Skeletal muscle satellite cell (primary cell): ENCODE measurements around the gene PKDREJ.

Experiments used
- H3K27me3 ChIP-seq: 2 replicates; pipeline ENCODE4 v1.7.0; 2013; ENCODE audit warnings: low read length; ENCODE audit not compliant: control insufficient read depth, insufficient read depth
- H3K36me3 ChIP-seq: 2 replicates; pipeline ENCODE4 v1.7.0; 2013; ENCODE audit warnings: mild to moderate bottlenecking, control low read depth, low read length; ENCODE audit not compliant: insufficient read depth
- H3K4me1 ChIP-seq: 2 replicates; pipeline ENCODE4 v1.7.0; 2013; ENCODE audit warnings: low read length; ENCODE audit not compliant: control insufficient read depth, insufficient read depth
- H3K4me2 ChIP-seq: 2 replicates; pipeline ENCODE4 v1.7.0; 2013; ENCODE audit warnings: mild to moderate bottlenecking, low read length
- H3K4me3 ChIP-seq: 2 replicates; pipeline ENCODE4 v1.7.0; 2013; ENCODE audit warnings: low read length
- H3K9ac ChIP-seq: 2 replicates; pipeline ENCODE4 v1.7.0; 2013; ENCODE audit warnings: mild to moderate bottlenecking, low read depth, low read length, moderate library complexity
- H3K9me3 ChIP-seq: replicated peaks from 2 replicates; pipeline ENCODE4 v1.7.0; 2013; ENCODE audit warnings: mild to moderate bottlenecking, control low read depth, low read length

The PKDREJ gene

GRCh38 chr22:46296257-46297150, 33.4 kb upstream of the PKDREJ start, which contains the start of gene GTSE1:
Gene GTSE1 (plus strand): TSS chr22:46296870. CDS start chr22:46297401, 531 bp downstream.
- Histone ChIP-seq H3K9me3 (no peaks in the 10 kb centered on the region), H3K36me3 (peaks cover 14% of the 10 kb centered on the region), H3K27me3 (no peaks in the 10 kb centered on the region), H3K4me3 (peak within 1 kb of the TSS; percentile 82), H3K4me2 (peak within 1 kb of the TSS; percentile 99), H3K9ac (peak within 1 kb of the TSS; percentile 86), H3K4me1 (peaks cover 10% of the 10 kb centered on the region)

GRCh38 chr22:46295277-46295971, 32.3 kb upstream of the PKDREJ start:
- peak overlapping the region; percentile 82 for H3K4me3 ChIP-seq
- no peaks in the 10 kb centered on the region for H3K27me3 ChIP-seq
- H3K4me1 ChIP-seq: peaks cover 10% of the 10 kb centered on the region
- peak overlapping the region; percentile 86 for H3K9ac ChIP-seq
- peak overlapping the region; percentile 99 for H3K4me2 ChIP-seq
- no peaks in the 10 kb centered on the region for H3K9me3 ChIP-seq
- H3K36me3 ChIP-seq: peaks cover 16% of the 10 kb centered on the region

DNA sequence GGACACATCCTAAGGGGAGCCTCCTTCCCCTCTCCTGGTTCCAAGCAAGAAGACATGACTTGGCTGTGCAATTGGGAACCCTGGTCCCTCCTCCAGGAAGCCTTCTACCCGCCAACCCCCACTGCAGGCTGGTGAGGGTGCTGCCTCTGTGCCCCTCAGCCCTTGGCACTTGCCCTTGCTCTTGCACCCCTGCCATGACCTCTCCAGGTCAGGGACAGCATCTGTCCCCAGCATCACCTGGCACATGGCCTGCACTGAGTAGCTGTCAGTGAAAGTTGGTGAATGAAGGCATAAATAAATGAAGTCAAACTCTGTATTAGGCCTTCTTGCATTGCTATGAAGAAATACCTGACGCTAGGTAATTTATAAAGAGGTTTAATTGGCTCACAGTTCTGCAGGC, 31.6 kb upstream of the PKDREJ start:
- Histone ChIP-seq H3K36me3 (peaks cover 16% of the 10 kb centered on the region), H3K9ac (no peak overlapping the region), H3K4me2 (no peak overlapping the region), H3K4me1 (peaks cover 10% of the 10 kb centered on the region), H3K4me3 (no peak overlapping the region), H3K9me3 (no peaks in the 10 kb centered on the region), H3K27me3 (no peaks in the 10 kb centered on the region)

GRCh38 chr22:46293577-46294260, 30.6 kb upstream of the PKDREJ start:
- Histone ChIP-seq H3K4me2 (no peak overlapping the region), H3K27me3 (no peaks in the 10 kb centered on the region), H3K4me3 (no peak overlapping the region), H3K9ac (no peak overlapping the region), H3K4me1 (peaks cover 10% of the 10 kb centered on the region), H3K9me3 (no peaks in the 10 kb centered on the region), H3K36me3 (peaks cover 21% of the 10 kb centered on the region)

DNA sequence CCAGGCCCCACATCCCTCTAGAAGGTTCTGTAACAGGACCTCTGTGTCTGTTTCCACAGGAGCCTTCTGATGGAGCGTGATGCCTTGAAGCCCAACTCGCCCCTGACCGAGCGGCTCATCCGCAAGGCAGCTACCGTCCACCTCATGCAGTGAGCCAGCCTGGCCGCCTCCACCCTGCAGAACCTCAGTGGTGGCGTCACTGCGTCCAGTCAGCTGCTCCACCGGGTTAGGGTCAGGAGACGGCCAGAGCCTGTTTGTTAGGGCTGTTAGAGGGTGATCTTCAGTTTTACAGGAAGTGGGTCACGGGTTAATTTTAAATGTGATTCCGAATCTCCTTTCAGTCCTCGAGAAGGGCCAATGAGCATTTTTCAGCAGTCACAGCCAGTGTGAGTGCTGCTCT, 29.6 kb upstream of the PKDREJ start:
- Histone ChIP-seq H3K4me2 (no peak overlapping the region), H3K4me3 (no peak overlapping the region), H3K9me3 (no peaks in the 10 kb centered on the region), H3K9ac (no peak overlapping the region), H3K4me1 (peaks cover 10% of the 10 kb centered on the region), H3K36me3 (peaks cover 23% of the 10 kb centered on the region), H3K27me3 (no peaks in the 10 kb centered on the region)

- H3K9ac ChIP-seq: no peak overlapping the region
- peaks cover 10% of the 10 kb centered on the region for H3K4me1 ChIP-seq
- H3K4me3 ChIP-seq: no peak overlapping the region
- H3K36me3 ChIP-seq: peaks cover 24% of the 10 kb centered on the region
- H3K27me3 ChIP-seq: no peaks in the 10 kb centered on the region
- no peak overlapping the region for H3K4me2 ChIP-seq
- no peaks in the 10 kb centered on the region for H3K9me3 ChIP-seq
These were observed 29.0 kb upstream of the PKDREJ start for GRCh38 chr22:46292173-46292572.

DNA sequence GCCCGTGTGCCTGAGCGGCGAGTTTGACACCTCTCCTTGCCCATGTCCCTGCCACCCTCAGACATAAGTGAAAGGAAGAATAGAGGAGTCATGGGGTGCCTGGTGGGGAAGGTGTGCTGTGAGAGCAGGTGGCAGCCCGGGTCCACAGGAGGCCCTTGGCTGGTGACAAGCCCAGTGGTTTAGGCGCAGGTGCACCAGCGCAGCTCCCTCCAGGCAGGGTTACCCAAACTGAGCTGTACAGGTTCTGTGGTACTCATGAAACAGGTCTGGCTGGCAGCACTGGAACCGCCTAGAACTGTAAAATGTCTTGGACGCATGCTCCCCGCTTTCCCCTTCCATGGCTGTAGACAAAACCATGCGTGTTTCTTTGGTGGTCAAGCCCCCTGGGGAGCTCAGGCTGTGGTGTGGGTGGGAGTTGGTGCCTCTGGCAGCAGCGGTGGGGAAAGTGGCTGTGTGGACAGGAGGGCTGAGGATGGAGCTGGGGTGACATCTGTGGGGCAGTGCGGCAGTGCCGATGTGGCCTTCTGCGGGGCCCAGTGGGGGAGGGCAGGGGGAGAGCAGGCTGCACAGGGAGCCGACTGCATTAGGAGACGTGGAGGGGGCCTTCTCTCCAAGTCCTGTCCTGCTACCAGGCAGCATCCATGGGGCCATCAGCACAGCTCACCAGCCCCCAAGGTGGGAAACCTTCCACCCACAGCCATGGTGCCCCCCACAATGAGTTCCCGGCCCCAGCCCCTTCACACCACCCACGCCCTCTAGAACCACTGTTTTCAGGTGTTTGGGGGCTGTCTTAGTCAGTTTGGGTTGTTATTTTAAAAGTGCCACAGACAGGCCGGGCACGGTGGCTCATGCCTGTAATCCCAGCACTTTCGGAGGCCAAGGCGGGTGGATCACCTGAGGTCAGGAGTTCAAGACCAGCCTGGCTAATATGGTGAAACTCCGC, 28.0 kb upstream of the PKDREJ start:
- Histone ChIP-seq H3K36me3 (peaks cover 31% of the 10 kb centered on the region), H3K9ac (no peak overlapping the region), H3K4me1 (peaks cover 6% of the 10 kb centered on the region), H3K4me3 (no peak overlapping the region), H3K4me2 (no peak overlapping the region), H3K9me3 (no peaks in the 10 kb centered on the region), H3K27me3 (no peaks in the 10 kb centered on the region)

DNA sequence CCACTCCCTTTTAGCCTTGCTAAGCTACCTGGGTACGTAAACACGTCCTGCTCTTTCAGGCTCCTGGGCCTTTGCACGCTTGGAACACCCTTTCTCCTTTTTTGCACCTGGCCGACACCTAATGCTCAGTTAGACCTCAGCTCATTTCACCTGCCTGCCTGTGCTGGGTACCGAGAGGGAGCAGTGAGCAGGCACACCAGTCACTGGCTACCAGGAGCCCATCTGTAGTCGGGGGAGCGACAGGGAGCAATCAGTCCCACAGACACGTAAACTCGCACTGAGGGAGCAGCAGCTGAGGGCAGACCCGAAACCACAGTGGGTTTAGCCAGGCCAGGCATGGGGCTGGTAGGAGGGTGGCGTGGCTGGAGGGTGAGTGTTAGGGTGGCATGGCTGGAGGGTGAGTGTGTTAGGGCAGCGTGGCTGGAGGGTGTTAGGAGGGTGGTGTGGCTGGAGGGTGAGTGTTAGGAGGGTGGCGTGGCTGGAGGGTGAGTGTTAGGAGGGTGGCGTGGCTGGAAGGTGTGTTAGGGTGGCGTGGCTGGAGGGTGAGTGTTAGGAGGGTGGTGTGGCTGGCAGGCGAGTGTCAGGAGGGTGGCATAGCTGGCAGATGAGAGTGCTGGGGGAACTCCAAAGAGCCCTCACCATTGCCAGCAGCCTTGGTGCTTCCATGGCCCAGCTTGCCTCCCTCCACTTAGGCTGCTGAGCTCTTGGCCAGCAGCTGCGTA, 27.1 kb upstream of the PKDREJ start:
- no peaks in the 10 kb centered on the region for H3K4me1 ChIP-seq
- H3K27me3 ChIP-seq: no peaks in the 10 kb centered on the region
- H3K4me3 ChIP-seq: no peak overlapping the region
- H3K4me2 ChIP-seq: no peak overlapping the region
- H3K9me3 ChIP-seq: no peaks in the 10 kb centered on the region
- peaks cover 33% of the 10 kb centered on the region for H3K36me3 ChIP-seq
- no peak overlapping the region for H3K9ac ChIP-seq

- Histone ChIP-seq H3K9me3 (no peaks in the 10 kb centered on the region), H3K36me3 (peaks cover 40% of the 10 kb centered on the region), H3K4me2 (no peak overlapping the region), H3K4me3 (no peak overlapping the region), H3K9ac (no peak overlapping the region), H3K27me3 (no peaks in the 10 kb centered on the region), H3K4me1 (no peaks in the 10 kb centered on the region)
These were observed 26.2 kb upstream of the PKDREJ start for GRCh38 chr22:46289244-46289891.

- Histone ChIP-seq H3K4me1 (no peaks in the 10 kb centered on the region), H3K27me3 (no peaks in the 10 kb centered on the region), H3K9ac (no peak overlapping the region), H3K4me3 (no peak overlapping the region), H3K36me3 (peaks cover 45% of the 10 kb centered on the region), H3K4me2 (no peak overlapping the region), H3K9me3 (no peaks in the 10 kb centered on the region)
These were observed 25.7 kb upstream of the PKDREJ start for GRCh38 chr22:46288846-46289243.
